GM12892 (cell line): ENCODE measurements around the gene PCNX4.

ENCODE experiments used
- POLR2A ChIP-seq: IDR thresholded peaks from 2 replicates; pipeline ENCODE4 v1.6.1; 2011; ENCODE audit warnings: low read depth, low read length, control low read depth
- TAF1 ChIP-seq: IDR thresholded peaks from 2 replicates; pipeline ENCODE4 v1.6.1; 2011; ENCODE audit warnings: low read depth, mild to moderate bottlenecking, control low read depth, low read length, borderline replicate concordance

- no peak for TF ChIP-seq POLR2A
- TF ChIP-seq TAF1 = no peak
These were observed 92.0 kb downstream of the PCNX4 start for GRCh38 chr14:60183741-60184140.
